Retinal pigment epithelial cell (primary cell): Measurements from ENCODE around the gene RELN.

ENCODE experiments used
- DNase-seq: peaks from one replicate; pipeline ENCODE4 v3.0.0-alpha.2; 2010; ENCODE audit warnings: low read depth
- H3K4me3 ChIP-seq: 2 replicates; pipeline ENCODE4 v1.5.1; 2011; ENCODE audit warnings: mild to moderate bottlenecking, low read length, control low read depth, moderate library complexity
- CTCF ChIP-seq: conservative IDR thresholded peaks from 2 replicates; pipeline ENCODE4 v1.5.1; 2011; ENCODE audit warnings: low read depth, low read length, control low read depth, inconsistent platforms

RELN gene

GRCh38 chr7:103668279-103668941 lies 321.0 kb downstream of the RELN start:
- TF ChIP-seq CTCF: no peak
- no peak overlapping the region for H3K4me3 ChIP-seq
- no peak for DNase-seq

- DNase-seq: no peak
- TF ChIP-seq CTCF: no peak
- H3K4me3 ChIP-seq: no peak overlapping the region
Measured at GRCh38 chr7:103666326-103666725, 323.1 kb downstream of the RELN start.

- H3K4me3 ChIP-seq: no peak overlapping the region
- TF ChIP-seq CTCF: no peak
- DNase-seq: no peak
Measured at GRCh38 chr7:103664577-103664976, 324.9 kb downstream of the RELN start.

GRCh38 chr7:103660455-103661371 lies 328.7 kb downstream of the RELN start:
- no peak for TF ChIP-seq CTCF
- H3K4me3 ChIP-seq: no peak overlapping the region
- DNase-seq: peak; percentile 89

- DNase-seq: no peak
- no peak for TF ChIP-seq CTCF
- no peak overlapping the region for H3K4me3 ChIP-seq
Measured at GRCh38 chr7:103658055-103659005, 331.1 kb downstream of the RELN start.

GRCh38 chr7:103657474-103657894 lies 332.0 kb downstream of the RELN start:
- DNase-seq: no peak
- no peak overlapping the region for H3K4me3 ChIP-seq
- TF ChIP-seq CTCF: no peak
